Ovary (tissue), 3 donors: Measurements from ENCODE around the gene CCDC150.

Experiments used
- CTCF ChIP-seq, 3 donors: fragments of 450-650 bp in 2 of 3; fragments of 200-600 bp in 1 of 3; IDR thresholded peaks; one replicate each; pipeline versions ENCODE4 v1.5.1 to v1.8.0; 2016 to 2022; ENCODE audit warnings: antibody characterized with exemption in 3 of 3, mild to moderate bottlenecking in 1 of 3
- EP300 ChIP-seq: sonication (generic); formaldehyde crosslinking; IDR thresholded peaks from one replicate; pipeline ENCODE4 v1.6.1; 2017; ENCODE audit warnings: antibody characterized with exemption
- POLR2A ChIP-seq: fragments of 450-650 bp; IDR thresholded peaks from one replicate; pipeline ENCODE4 v1.6.1; 2017; ENCODE audit warnings: antibody characterized with exemption, mild to moderate bottlenecking, moderate library complexity
- donor health status: DM: no; HTN: no; CAD: no.

- TF ChIP-seq POLR2A: no peak
- TF ChIP-seq CTCF (IDR thresholded peaks at IDR 0.05): no peak
- TF ChIP-seq EP300: no peak
Measured at GRCh38 chr2:196725218-196725617, 85.7 kb downstream of the CCDC150 start.
